ENCODE data around the gene AP1G2. TPM values are rescaled to one million over a fixed set of nuclear protein-coding genes. Genes with fewer than 3 reads are reported as not detected.

The AP1G2 gene
- total and polyA plus RNA-seq, 2 of the 13 experiments (the other 11 are each of a cell fraction or from before 2014, with no cell fraction given): 96.9 to 611 TPM

- TF ChIP-seq ZSCAN21 (CRISPR knock-in tag; IDR thresholded peaks at IDR 0.05; ENCODE audit: borderline replicate concordance) (0 out of 2 replicates have a peak, but pooled peaks have one; percentile 53), IKZF1 (IDR thresholded peaks at IDR 0.05) (0 out of 2 replicates have a peak, but pooled peaks have one; percentile 20), ZNF644 (CRISPR knock-in tag; IDR thresholded peaks at IDR 0.05; ENCODE audit: low read depth) (no peak), HOXA7 (CRISPR knock-in tag; IDR thresholded peaks at IDR 0.05) (0 out of 2 replicates have a peak, but pooled peaks have one; percentile 30), MXD3 (CRISPR knock-in tag; IDR thresholded peaks at IDR 0.05) (peak; percentile 39; the same call in 1 of the 2 replicates), RXRB (CRISPR knock-in tag; IDR thresholded peaks at IDR 0.05; ENCODE audit: borderline replicate concordance) (no peak), ATF4 (CRISPR knock-in tag; IDR thresholded peaks at IDR 0.05) (peak in 1 of 2 experiments; percentile 28; a peak in 1 of 4 replicates), USF2 (IDR thresholded peaks at IDR 0.05; ENCODE audit: low read depth, low read length) (no peak), USF2 (CRISPR knock-in tag; IDR thresholded peaks at IDR 0.05; ENCODE audit: borderline replicate concordance) (no peak), TAF15 (IDR thresholded peaks at IDR 0.05; ENCODE audit: low read depth, low read length, poor library complexity, severe bottlenecking) (peak; percentile 22), ZNF567 (CRISPR knock-in tag; IDR thresholded peaks at IDR 0.05; ENCODE audit: borderline replicate concordance) (peak; percentile 12; the same call in 1 of the 2 replicates), IKZF4 (CRISPR knock-in tag; IDR thresholded peaks at IDR 0.05; ENCODE audit: borderline replicate concordance, low read depth, not compliant biosample characterization) (no peak), GABPB1 (CRISPR knock-in tag; IDR thresholded peaks at IDR 0.05) (peak; percentile 40; the same call in 1 of the 2 replicates), ZBTB38 (CRISPR knock-in tag; IDR thresholded peaks at IDR 0.05) (peak; percentile 83)
- TF ChIP-seq, protein P1, sequence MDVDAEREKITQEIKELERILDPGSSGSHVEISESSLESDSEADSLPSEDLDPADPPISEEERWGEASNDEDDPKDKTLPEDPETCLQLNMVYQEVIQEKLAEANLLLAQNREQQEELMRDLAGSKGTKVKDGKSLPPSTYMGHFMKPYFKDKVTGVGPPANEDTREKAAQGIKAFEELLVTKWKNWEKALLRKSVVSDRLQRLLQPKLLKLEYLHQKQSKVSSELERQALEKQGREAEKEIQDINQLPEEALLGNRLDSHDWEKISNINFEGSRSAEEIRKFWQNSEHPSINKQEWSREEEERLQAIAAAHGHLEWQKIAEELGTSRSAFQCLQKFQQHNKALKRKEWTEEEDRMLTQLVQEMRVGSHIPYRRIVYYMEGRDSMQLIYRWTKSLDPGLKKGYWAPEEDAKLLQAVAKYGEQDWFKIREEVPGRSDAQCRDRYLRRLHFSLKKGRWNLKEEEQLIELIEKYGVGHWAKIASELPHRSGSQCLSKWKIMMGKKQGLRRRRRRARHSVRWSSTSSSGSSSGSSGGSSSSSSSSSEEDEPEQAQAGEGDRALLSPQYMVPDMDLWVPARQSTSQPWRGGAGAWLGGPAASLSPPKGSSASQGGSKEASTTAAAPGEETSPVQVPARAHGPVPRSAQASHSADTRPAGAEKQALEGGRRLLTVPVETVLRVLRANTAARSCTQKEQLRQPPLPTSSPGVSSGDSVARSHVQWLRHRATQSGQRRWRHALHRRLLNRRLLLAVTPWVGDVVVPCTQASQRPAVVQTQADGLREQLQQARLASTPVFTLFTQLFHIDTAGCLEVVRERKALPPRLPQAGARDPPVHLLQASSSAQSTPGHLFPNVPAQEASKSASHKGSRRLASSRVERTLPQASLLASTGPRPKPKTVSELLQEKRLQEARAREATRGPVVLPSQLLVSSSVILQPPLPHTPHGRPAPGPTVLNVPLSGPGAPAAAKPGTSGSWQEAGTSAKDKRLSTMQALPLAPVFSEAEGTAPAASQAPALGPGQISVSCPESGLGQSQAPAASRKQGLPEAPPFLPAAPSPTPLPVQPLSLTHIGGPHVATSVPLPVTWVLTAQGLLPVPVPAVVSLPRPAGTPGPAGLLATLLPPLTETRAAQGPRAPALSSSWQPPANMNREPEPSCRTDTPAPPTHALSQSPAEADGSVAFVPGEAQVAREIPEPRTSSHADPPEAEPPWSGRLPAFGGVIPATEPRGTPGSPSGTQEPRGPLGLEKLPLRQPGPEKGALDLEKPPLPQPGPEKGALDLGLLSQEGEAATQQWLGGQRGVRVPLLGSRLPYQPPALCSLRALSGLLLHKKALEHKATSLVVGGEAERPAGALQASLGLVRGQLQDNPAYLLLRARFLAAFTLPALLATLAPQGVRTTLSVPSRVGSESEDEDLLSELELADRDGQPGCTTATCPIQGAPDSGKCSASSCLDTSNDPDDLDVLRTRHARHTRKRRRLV (CRISPR knock-in tag; IDR thresholded peaks at IDR 0.05): 0 out of 2 replicates have a peak, but pooled peaks have one; percentile 10
- TF ChIP-seq, protein P2, sequence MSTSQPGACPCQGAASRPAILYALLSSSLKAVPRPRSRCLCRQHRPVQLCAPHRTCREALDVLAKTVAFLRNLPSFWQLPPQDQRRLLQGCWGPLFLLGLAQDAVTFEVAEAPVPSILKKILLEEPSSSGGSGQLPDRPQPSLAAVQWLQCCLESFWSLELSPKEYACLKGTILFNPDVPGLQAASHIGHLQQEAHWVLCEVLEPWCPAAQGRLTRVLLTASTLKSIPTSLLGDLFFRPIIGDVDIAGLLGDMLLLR (CRISPR knock-in tag; IDR thresholded peaks at IDR 0.05): no peak
- TF ChIP-seq, protein P3, sequence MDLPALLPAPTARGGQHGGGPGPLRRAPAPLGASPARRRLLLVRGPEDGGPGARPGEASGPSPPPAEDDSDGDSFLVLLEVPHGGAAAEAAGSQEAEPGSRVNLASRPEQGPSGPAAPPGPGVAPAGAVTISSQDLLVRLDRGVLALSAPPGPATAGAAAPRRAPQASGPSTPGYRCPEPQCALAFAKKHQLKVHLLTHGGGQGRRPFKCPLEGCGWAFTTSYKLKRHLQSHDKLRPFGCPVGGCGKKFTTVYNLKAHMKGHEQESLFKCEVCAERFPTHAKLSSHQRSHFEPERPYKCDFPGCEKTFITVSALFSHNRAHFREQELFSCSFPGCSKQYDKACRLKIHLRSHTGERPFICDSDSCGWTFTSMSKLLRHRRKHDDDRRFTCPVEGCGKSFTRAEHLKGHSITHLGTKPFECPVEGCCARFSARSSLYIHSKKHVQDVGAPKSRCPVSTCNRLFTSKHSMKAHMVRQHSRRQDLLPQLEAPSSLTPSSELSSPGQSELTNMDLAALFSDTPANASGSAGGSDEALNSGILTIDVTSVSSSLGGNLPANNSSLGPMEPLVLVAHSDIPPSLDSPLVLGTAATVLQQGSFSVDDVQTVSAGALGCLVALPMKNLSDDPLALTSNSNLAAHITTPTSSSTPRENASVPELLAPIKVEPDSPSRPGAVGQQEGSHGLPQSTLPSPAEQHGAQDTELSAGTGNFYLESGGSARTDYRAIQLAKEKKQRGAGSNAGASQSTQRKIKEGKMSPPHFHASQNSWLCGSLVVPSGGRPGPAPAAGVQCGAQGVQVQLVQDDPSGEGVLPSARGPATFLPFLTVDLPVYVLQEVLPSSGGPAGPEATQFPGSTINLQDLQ (CRISPR knock-in tag; IDR thresholded peaks at IDR 0.05): peak; percentile 52; the same call in 1 of the 2 replicates
Observed at GRCh38 chr14:23550812-23551265, 16.8 kb downstream of the AP1G2 start (continued).
